Activated CD8-positive, alpha-beta memory T cell treated with anti-CD3 and anti-CD28 coated beads, Interleukin-2, amount 50 U/mL, for 4 hours (primary cell): ENCODE data around the gene LINC00632.
"Not testable (repeated sequence)": the region's sequence is repeated elsewhere in the genome, so short reads cannot be mapped to it uniquely, and the experiment has no call there.

ENCODE experiments used
- DNase-seq: peaks from one replicate; pipeline ENCODE4 v3.0.0-alpha.2; 2020

The LINC00632 gene

GRCh38 chrX:140709421-140709846, at the start of gene LINC00632:
TSS of gene LINC00632 (plus strand) at chrX:140709759.
- no peak for DNase-seq

- DNase-seq: no peak
Observed at GRCh38 chrX:140661643-140662042, 47.9 kb upstream of the LINC00632 start.

- no peak for DNase-seq
Observed at GRCh38 chrX:140664939-140665338, 44.6 kb upstream of the LINC00632 start.

- no peak for DNase-seq
Observed at GRCh38 chrX:140672840-140673731, 36.5 kb upstream of the LINC00632 start.

GRCh38 chrX:140687706-140688105, 21.9 kb upstream of the LINC00632 start:
- no peak for DNase-seq

- DNase-seq: not testable (repeated sequence)
Observed at GRCh38 chrX:140691596-140691995, 18.0 kb upstream of the LINC00632 start.

- DNase-seq: no peak
Observed at GRCh38 chrX:140697618-140698017, 11.9 kb upstream of the LINC00632 start.

GRCh38 chrX:140701480-140701879, 8.1 kb upstream of the LINC00632 start:
- DNase-seq: no peak

- no peak for DNase-seq
Observed at GRCh38 chrX:140710710-140711109, 1.2 kb downstream of the LINC00632 start.

GRCh38 chrX:140711894-140712293, 2.3 kb downstream of the LINC00632 start:
- DNase-seq: no peak

- DNase-seq: no peak
Observed at GRCh38 chrX:140712413-140713173, 3.0 kb downstream of the LINC00632 start.

- no peak for DNase-seq
Observed at GRCh38 chrX:140713174-140713539, 3.6 kb downstream of the LINC00632 start.

- no peak for DNase-seq
Observed at GRCh38 chrX:140715787-140716186, 6.2 kb downstream of the LINC00632 start.

GRCh38 chrX:140723121-140723715, 13.7 kb downstream of the LINC00632 start:
- no peak for DNase-seq

- no peak for DNase-seq
Observed at GRCh38 chrX:140724309-140724708, 14.8 kb downstream of the LINC00632 start.

- no peak for DNase-seq
Observed at GRCh38 chrX:140724736-140725135, 15.2 kb downstream of the LINC00632 start.

GRCh38 chrX:140725500-140725899, 15.9 kb downstream of the LINC00632 start:
- DNase-seq: no peak

- DNase-seq: no peak
Observed at GRCh38 chrX:140733766-140734342, 24.3 kb downstream of the LINC00632 start.

- no peak for DNase-seq
Observed at GRCh38 chrX:140744085-140744484, 34.5 kb downstream of the LINC00632 start.

- DNase-seq: no peak
Observed at GRCh38 chrX:140756941-140757340, 47.4 kb downstream of the LINC00632 start.

GRCh38 chrX:140762061-140762460, 52.5 kb downstream of the LINC00632 start:
- DNase-seq: peak; percentile 17

GRCh38 chrX:140764401-140764919, 54.9 kb downstream of the LINC00632 start:
- DNase-seq: no peak
